ENCODE measurements around the gene ETHE1.

DNA sequence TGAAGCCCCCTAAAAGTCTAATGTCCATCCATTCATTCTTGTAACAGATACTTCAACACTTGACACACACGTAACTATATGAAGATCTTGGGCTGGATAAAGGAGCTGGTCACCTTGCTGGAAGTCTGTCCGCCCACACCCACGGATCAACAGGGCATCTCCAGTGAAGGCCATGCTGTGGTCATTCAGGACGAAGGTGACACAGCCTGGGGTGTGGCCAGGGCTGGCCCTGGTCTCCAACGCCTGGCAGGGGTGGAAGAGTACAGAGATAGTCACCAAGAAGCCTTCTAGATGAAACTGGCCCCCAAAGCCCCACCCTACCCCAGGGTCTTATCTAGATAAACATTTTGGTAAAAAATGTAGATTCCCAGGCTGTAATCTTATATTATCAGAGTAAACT lies 15.7 kb downstream of the ETHE1 start:
- TF ChIP-seq POLR2AphosphoS5 (IDR thresholded peaks at IDR 0.05; ENCODE audit: borderline replicate concordance, low read depth, low read length) (no peak), EZH2 (IDR thresholded peaks at IDR 0.05) (no peak)

All from SK-N-MC (cell line).